DOHH2 (cell line): Measurements from ENCODE around the gene ADAR.

Source experiments
- H3F3A ChIP-seq: fragments of 200-600 bp; sonication (generic), shearing (Covaris generic); 2 replicates; pipeline ENCODE4 v1.6.0; 2016; ENCODE audit warnings: antibody characterized with exemption, mild to moderate bottlenecking; ENCODE audit not compliant: control insufficient read depth, insufficient read depth
- H3K27ac ChIP-seq: fragments of 200-600 bp; sonication (generic); 2 replicates; pipeline ENCODE4 v1.5.1; 2014; ENCODE audit warnings: low read depth, mild to moderate bottlenecking, low read length, moderate library complexity
- H3K27me3 ChIP-seq: fragments of 200-600 bp; sonication (generic); 2 replicates; pipeline ENCODE4 v1.6.1; 2014; ENCODE audit warnings: mild to moderate bottlenecking, low read length, mixed read lengths; ENCODE audit not compliant: control insufficient read depth
- H3K36me3 ChIP-seq: fragments of 200-600 bp; sonication (generic); 2 replicates; pipeline ENCODE4 v1.6.1; 2014; ENCODE audit warnings: mild to moderate bottlenecking, low read length, moderate library complexity, mixed read lengths; ENCODE audit not compliant: control insufficient read depth
- H3K4me1 ChIP-seq: fragments of 200-600 bp; sonication (generic); 2 replicates; pipeline ENCODE4 v1.6.1; 2014; ENCODE audit warnings: mild to moderate bottlenecking, low read length, mixed read lengths; ENCODE audit not compliant: control insufficient read depth
- H3K4me2 ChIP-seq: fragments of 200-600 bp; sonication (generic); 2 replicates; pipeline ENCODE4 v1.6.0; 2014; ENCODE audit warnings: mild to moderate bottlenecking, low read length, moderate library complexity
- H3K4me3 ChIP-seq: fragments of 200-600 bp; sonication (generic); 2 replicates; pipeline ENCODE4 v1.5.1; 2014; ENCODE audit warnings: mild to moderate bottlenecking, low read length, mixed read lengths
- H3K79me2 ChIP-seq: fragments of 200-600 bp; sonication (generic); 2 replicates; pipeline ENCODE4 v1.6.1; 2014; ENCODE audit warnings: mild to moderate bottlenecking, low read length, mixed read lengths; ENCODE audit not compliant: control insufficient read depth
- H3K9me2 ChIP-seq: fragments of 200-600 bp; sonication (generic); replicated peaks from 2 replicates; pipeline ENCODE4 v1.6.1; 2014; ENCODE audit warnings: mild to moderate bottlenecking, low read length, mixed read lengths; ENCODE audit not compliant: control insufficient read depth
- H3K9me3 ChIP-seq: fragments of 200-600 bp; sonication (generic); 2 replicates; pipeline ENCODE4 v1.6.1; 2014; ENCODE audit warnings: antibody characterized with exemption, low read length, mixed read lengths; ENCODE audit not compliant: control insufficient read depth, insufficient read depth
- H4K20me1 ChIP-seq: fragments of 200-600 bp; sonication (generic); 2 replicates; pipeline ENCODE4 v1.6.0; 2014; ENCODE audit warnings: low read depth, mild to moderate bottlenecking, antibody characterized with exemption, low read length, moderate library complexity; ENCODE audit not compliant: control insufficient read depth, insufficient read depth
- EZH2phosphoT487 ChIP-seq: fragments of 200-600 bp; sonication (generic); IDR thresholded peaks from 2 replicates; pipeline ENCODE4 v1.6.1; 2017; ENCODE audit warnings: borderline replicate concordance, mild to moderate bottlenecking, antibody characterized with exemption, low read length, moderate library complexity, mixed read lengths
- TF ChIP-seq, protein P1 (sequence below): fragments of 200-600 bp; sonication (generic); IDR thresholded peaks from one replicate; pipeline ENCODE4 v1.5.1; 2014; ENCODE audit warnings: antibody characterized with exemption, mild to moderate bottlenecking, low read depth, low read length; ENCODE audit not compliant: poor library complexity, severe bottlenecking

The ADAR gene

GRCh38 chr1:154626456-154627256 lies 18.7 kb upstream of the ADAR start:
- no peaks in the 10 kb centered on the region for H3K9me2 ChIP-seq
- H3K79me2 ChIP-seq: peaks cover 64% of the 10 kb centered on the region
- peaks cover 41% of the 10 kb centered on the region for H3K36me3 ChIP-seq
- peaks cover 10% of the 10 kb centered on the region for H4K20me1 ChIP-seq
- H3K4me3 ChIP-seq: peak overlapping the region; percentile 99
- TF ChIP-seq, protein P1, sequence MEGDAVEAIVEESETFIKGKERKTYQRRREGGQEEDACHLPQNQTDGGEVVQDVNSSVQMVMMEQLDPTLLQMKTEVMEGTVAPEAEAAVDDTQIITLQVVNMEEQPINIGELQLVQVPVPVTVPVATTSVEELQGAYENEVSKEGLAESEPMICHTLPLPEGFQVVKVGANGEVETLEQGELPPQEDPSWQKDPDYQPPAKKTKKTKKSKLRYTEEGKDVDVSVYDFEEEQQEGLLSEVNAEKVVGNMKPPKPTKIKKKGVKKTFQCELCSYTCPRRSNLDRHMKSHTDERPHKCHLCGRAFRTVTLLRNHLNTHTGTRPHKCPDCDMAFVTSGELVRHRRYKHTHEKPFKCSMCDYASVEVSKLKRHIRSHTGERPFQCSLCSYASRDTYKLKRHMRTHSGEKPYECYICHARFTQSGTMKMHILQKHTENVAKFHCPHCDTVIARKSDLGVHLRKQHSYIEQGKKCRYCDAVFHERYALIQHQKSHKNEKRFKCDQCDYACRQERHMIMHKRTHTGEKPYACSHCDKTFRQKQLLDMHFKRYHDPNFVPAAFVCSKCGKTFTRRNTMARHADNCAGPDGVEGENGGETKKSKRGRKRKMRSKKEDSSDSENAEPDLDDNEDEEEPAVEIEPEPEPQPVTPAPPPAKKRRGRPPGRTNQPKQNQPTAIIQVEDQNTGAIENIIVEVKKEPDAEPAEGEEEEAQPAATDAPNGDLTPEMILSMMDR: no peak
- TF ChIP-seq EZH2phosphoT487: no peak
- peak overlapping the region; percentile 47 for H3K27ac ChIP-seq
- H3F3A ChIP-seq: 0 out of 2 replicates have a peak, but pooled peaks cover 2% of the 10 kb centered on the region
- H3K4me2 ChIP-seq: peak overlapping the region; percentile 97
- H3K9me3 ChIP-seq: no peaks in the 10 kb centered on the region
- peaks cover 4% of the 10 kb centered on the region; the same call in 1 of the 2 replicates for H3K27me3 ChIP-seq
- peaks cover 41% of the 10 kb centered on the region for H3K4me1 ChIP-seq

GRCh38 chr1:154624746-154625643 lies 17.0 kb upstream of the ADAR start:
- Histone ChIP-seq H3K9me2 (no peaks in the 10 kb centered on the region), H3F3A (0 out of 2 replicates have a peak, but pooled peaks cover 2% of the 10 kb centered on the region), H3K9me3 (no peaks in the 10 kb centered on the region), H3K27me3 (no peaks in the 10 kb centered on the region), H3K4me3 (no peak overlapping the region), H3K36me3 (peaks cover 47% of the 10 kb centered on the region), H3K4me1 (peaks cover 52% of the 10 kb centered on the region), H3K79me2 (peaks cover 81% of the 10 kb centered on the region), H3K4me2 (no peak overlapping the region), H4K20me1 (peaks cover 15% of the 10 kb centered on the region), H3K27ac (no peak overlapping the region)
- TF ChIP-seq EZH2phosphoT487: no peak
- TF ChIP-seq, protein P1: no peak

GRCh38 chr1:154623358-154623757 lies 15.4 kb upstream of the ADAR start:
- H3F3A ChIP-seq: 0 out of 2 replicates have a peak, but pooled peaks cover 2% of the 10 kb centered on the region
- TF ChIP-seq EZH2phosphoT487: no peak
- TF ChIP-seq, protein P1: no peak
- no peaks in the 10 kb centered on the region for H3K27me3 ChIP-seq
- H3K4me2 ChIP-seq: no peak overlapping the region
- no peaks in the 10 kb centered on the region for H3K9me3 ChIP-seq
- peaks cover 97% of the 10 kb centered on the region for H3K79me2 ChIP-seq
- no peak overlapping the region for H3K27ac ChIP-seq
- no peaks in the 10 kb centered on the region for H3K9me2 ChIP-seq
- peaks cover 59% of the 10 kb centered on the region for H3K36me3 ChIP-seq
- H3K4me1 ChIP-seq: peaks cover 53% of the 10 kb centered on the region
- peaks cover 15% of the 10 kb centered on the region for H4K20me1 ChIP-seq
- H3K4me3 ChIP-seq: no peak overlapping the region
